SHP77 treated with DMSO at 0.1 percent for 48 hours (cell line): Measurements from ENCODE around the gene TRPC6.

Experiments used
- DNase-seq: peaks from one replicate; lab custom pipeline; 2025; lab: John Stamatoyannopoulos, UW

The TRPC6 gene

DNA sequence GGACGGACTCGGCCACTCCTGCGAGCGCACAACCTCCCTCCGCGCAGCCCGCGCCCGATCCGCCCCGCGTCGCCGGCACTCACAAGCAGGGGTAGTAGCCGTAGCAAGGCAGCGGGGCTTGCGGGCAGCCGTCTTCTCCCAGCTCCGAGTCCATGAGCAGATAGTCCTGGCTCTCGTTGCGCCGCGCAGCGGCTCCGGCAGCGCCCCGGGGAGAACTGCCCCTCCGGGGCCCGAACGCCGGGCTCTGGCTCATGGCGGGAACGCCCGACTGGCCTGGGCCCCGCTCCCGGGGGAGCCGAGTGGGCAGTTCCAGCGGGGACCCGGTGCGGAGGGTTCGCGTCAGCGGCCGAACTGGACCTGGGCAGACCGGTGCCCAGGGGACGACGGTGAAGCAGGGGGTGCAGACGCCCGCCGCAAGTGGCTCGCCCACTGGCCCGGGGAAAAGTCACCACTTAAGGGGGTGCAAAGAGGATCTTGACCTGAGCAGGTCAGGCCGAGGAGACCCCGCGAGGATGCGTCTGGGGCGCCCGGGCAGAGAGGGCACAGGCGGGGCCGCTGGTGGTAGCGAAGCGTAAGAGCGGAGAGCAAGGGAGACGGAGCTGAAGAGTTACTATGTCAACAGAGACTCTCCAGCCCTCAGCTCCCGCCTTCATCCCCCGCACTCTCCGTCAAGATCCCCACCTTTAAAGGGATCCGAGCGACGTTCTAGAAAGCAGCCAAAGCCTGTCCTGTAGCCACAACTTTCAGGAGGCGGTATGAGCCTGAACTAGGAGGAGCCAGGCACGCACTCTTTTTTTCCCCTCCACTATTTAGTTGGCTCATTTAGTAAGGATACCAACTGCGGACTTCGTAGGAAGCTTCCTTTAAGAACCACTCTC, at the start of gene TRPC6:
TSS of gene TRPC6 (minus strand) at position 757 of the 878 bp plus-strand sequence. CDS start at position 253, 504 bp downstream.
- DNase-seq = no peak

DNA sequence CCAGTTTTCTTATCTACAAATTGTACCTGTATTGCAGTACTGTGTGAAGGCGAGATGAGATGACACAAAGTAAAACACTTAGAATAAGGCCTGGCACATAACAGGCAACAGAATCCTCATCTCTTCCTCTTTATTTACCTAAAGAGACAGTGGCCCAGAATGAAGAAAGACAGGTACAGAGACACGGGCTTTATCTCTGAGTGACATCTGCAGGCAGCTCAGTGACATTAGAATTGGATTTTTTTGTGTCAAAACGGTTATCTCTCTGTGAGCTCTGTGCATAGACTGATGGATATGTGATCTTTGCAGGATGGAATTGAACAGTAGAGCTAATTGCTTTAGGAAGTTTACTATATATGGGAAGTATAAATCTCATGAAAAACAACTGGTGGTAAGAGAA, 36.2 kb upstream of the TRPC6 start:
- no peak for DNase-seq

DNA sequence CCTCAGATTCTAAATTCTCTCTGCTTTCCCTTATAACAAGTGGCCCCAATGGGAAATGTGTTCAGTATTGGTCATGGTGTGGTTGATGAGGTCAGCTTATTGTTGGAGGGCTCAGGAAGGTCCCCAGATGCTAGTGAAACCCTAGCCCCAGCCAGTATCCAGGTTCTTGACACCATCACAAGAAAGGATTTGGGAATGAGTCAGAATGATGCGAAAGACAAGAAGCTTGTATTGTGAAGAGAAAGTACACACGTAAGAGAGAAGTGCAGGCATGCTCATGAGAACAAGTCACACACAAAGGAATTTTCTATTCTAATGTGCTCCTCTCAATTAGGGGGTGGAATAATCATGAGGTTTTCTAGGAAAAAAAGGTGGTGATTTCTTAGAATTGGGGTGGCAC, 34.9 kb upstream of the TRPC6 start:
- no peak for DNase-seq

DNA sequence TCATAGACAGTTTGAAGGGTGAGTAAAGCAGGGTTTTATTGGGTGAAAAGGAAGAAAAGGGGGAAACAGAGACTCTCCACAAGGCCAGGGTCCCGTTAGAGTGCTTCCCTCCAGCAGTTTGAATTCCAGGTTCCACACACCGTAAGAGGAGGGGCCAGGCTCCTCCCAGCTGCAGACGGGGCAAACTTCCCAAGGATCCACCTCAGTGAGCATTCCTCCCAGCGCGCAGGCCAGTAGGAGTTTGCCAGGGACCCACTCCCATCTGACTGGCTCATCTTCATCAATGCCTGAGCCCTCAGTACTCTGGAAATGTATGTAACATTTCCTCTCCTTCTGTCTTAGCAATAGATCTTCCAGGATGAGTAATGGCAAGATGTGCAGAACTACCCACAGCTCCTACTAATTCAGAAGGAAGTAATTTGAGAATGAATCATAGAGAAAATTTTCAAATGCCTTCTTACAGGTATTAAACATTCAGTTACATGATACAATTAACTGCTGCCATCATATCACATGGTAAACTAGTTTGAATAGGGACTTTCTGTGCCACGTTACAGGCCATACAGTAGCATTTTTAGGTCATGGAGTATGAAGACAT, 34.0 kb upstream of the TRPC6 start:
- DNase-seq = no peak

DNA sequence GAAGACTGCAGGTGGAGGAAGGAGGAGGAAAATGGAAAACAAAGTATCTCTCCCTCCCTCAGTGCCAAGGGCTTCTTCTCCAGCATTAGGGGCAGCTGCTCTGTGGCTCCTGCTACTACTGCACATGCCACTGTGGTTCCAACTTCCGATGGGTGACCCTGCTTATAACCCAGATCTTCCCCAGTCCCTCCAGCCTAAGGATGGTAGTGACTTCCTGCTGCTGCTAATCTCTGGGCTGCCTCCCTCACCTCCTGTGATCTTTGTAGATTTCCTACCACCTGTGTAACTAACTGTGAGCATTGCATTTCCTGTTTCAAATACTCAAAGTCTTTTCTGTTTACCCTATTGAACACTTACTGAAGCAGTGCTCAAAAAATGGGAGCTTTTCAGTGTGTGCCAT, 28.7 kb upstream of the TRPC6 start:
- DNase-seq = no peak

DNA sequence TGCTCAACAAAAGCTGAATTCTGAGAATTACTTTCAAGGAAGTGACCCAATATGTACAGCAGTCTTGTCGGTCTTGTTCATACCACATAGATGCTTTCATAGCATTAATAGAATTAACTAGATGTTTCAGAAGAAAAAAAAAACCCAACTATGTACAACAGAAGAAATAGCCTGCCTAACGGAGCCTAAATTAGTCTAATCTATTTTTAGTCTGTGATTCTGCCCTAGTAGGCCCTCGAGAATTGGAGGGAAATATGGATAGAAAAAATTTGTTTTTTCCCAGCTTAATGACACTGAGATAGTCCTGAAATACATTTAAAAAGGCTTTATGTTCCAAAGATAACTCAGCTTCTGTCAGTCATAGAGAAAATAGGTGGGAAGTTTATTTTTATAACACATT, 17.1 kb upstream of the TRPC6 start:
- no peak for DNase-seq

DNA sequence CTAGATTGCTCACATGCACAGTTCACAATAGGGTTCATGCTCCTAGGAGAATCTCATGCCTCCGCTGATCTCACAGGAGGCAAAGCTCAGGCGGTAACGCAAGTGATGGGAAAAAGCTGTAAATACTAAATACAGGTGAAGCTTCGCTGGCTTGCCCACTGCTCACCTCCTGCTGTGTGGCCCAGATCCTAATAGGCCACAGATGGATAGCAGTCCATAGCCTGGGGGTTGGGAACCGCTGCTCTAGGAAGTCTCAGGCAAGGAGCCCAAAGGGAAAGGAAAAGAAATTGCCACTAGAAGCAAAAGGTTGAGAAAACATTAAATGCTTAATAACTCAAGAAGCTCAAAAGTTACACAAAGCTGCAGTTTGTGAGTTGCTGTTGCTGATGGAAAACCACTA, 3.2 kb upstream of the TRPC6 start:
- DNase-seq = no peak

DNA sequence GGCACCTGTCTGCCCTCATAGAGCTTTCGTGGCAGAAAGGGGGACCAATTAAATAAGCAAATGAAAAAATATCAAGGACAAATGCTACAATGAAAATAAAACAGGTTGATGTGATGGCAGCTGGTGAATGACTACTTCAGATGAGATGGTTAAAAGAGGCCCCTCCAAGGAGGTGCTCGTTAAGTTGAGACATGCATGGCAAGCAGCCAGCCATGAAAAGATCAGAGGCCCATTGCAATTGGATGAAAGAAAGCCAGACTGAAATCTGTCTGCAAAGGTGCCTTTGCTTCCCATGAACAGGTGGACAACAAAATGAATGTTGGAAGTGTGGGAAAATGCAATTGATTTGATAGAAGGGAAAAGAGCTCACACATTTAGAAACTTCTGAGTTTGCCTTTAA, 848 bp upstream of the TRPC6 start:
- peak; percentile 8 for DNase-seq

DNA sequence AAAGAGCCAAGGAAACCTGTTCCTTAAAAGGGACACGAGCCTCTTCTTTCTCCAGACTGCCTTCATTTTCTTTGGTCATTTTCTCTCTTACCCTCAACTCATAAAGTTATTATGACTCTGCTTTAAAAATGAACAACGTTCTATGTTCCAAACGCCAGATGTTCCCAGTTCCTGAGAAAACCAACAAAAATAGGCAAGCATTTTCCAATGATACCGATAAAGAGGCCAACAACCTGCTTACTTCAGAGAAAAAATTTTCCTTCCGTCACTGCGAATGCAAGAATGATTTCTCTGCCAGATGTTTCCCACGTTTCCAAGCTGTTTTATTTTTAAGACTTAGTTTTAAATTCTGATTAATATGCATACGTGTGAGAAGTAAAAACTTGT, 315 bp upstream of the TRPC6 start:
- no peak for DNase-seq

DNA sequence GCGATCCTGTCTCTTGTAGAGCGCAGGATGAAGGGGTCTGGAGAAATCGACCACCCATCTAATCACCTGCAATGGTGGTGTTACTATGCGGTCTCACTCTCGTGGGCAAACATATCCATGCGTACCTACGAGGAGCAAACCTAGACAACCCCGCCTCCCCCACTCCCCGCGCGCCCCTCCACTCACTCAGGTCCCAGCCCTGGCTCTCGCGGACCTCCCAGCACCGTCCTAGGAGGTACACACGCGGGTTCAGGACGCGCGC, 887 bp downstream of the TRPC6 start:
- no peak for DNase-seq

DNA sequence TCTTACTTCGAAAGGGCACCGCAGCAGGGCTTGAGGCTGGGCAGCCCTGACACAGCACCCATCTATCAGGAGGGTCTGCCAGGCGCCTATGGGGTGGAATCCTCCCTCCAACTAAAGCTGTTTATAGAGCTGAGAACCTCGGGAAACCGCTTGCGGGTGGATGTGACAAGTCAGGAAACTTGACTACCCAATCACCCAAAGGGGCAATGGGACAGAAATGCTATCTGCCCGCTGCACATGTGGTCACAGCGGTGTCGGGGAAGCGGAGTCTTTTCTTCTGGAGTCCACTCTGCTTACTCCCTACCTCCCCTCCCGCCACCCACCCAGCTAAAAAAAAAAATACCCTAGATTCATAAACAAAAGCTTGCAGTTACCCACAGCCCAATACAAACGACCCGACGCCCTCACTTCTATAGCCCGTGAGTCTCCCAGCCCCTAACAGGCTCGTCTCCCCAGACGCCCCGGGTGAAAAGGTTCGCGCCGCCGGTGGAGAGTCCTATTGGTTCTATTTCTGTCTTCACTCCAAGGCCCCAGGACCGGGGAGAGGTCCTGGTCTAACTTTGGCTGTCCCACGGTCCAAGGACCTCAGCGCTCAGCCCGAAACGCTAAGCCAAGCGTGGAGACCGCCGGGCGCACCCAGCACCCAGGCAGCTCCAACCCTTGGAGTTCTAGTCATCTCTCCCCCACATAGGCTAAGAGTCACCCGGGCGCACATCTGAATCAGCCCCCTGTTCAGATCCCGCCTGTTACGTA, 1.4 kb downstream of the TRPC6 start:
- no peak for DNase-seq

DNA sequence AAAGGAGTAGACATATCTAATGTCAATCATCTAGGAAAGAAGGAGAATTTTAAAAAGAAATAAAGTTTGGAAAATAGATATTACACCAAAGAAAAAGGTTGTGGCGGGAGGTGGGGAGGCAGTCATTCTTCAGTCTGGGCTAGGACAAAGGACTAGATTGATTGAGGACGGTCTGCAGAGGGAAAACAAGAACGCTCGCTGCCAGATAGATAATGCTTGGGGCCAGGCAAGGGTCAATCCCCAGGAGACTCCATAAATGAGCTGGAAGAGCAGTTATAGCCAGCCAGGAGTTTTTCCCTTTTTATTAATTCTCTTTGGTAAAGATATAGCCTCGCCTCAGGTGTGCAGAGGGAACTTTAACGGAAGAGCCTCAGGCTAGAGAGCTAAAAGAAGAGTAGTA, 6.3 kb downstream of the TRPC6 start:
- no peak for DNase-seq

DNA sequence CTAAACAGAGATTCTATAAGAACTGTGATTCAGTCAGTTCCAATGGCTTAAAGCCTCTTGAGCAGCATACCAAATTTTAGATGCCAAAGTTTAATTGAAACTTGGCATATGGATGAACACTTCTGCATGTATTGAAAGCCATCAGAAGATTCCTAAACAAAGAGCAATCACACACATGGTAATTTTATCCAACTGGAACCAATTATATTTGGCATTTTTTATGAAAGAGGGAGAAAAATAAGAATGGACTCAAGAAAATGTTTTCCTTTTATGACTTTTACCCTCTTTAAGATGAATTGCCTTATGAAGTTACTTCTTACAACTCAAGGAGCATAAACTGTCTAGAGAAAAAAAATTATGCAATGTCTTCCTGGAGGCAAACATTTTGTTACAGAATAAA, 7.4 kb downstream of the TRPC6 start:
- no peak for DNase-seq

DNA sequence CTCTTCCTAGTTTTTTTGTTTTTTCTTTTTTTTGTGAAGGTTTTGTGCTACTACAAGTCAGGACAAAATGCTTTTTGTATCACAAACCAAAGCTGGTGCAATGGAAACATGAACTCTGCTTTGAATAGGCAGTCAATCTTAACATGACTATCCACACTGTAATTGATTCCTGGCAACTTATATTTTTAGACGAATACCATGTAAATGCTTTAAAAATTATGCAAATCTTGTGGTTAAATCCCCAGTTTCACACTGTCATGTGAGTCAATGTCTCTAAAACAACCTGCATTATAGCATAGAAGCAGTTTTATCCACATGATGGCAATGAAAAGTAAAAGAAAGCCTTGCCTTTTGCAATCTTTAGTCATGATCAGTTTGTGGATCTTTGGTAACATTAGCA, 8.9 kb downstream of the TRPC6 start:
- no peak for DNase-seq

DNA sequence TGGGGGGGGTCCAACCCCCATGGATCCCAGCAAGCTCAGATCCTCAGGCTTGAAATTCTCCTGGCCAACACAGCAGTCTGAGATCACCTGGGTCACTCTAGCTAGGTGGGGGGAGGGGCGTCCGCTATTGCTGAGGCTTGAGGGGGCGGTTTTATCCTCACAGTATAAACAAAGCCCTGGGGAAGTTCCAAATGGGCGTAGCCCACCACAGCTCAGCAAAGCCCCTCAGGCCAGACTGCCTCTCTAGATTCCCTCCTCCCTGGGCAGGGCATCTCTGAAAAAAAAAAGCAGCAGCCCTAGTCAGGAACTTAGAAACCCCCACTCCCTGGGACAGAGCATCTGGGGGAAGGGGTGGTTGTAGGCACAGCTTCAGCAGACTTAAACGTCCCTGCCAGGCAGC, 16.7 kb downstream of the TRPC6 start:
- no peak for DNase-seq

DNA sequence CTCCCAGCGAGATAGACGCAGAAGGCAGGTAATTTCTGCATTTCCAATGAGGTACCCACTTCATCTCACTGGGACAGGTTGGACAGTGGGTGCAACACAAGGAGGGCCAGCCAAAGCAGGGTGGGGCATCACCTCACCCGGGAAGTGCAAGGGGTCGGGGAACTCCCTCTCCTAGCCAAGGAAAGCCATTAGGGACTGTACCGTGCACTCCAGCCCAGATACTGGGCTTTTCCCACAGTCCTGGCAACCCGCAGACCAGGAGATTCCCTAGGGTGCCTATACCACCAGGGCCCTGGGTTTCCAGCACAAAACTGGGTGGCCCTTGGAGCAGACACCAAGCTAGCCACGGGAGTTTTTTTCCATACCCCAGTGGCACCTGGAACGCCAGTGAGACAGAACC, 17.2 kb downstream of the TRPC6 start:
- no peak for DNase-seq

DNA sequence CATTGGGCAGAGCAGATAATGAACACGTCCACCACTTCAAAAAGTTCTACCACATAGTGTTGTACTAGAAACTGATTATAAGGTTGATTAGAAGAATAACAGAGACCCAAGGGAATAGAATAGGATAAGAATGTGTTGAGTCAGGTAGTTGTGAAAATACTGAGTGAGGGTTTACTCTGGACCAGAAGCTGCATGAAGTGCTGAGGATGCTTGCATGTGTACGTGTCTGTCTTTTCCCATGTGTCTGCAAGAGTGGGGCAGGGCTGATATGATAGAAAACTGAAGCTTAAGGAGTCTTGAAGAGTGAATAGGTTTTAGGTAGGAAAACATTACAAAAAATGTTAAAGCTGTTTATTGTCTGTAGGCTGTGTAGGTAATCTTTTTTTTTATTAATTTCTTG, 20.6 kb downstream of the TRPC6 start:
- DNase-seq = no peak

DNA sequence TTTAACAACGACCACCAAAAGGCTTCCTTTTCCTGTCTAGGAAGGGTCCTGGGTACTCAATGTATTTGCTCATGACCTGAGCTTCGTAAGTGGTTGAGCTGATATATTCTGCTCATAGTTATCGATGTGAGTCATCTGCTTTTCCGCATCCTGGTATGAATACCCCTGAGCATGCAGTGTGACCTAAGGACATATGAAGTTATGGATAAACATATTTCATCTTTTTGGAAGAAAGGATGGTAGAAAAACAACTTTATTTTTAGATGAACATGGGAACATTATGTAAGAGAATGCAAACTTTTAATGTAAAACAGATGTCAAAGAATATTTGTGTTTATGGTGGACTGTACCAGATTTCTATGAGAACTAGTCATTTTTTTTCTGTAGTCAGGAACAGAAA, 28.4 kb downstream of the TRPC6 start:
- no peak for DNase-seq

DNA sequence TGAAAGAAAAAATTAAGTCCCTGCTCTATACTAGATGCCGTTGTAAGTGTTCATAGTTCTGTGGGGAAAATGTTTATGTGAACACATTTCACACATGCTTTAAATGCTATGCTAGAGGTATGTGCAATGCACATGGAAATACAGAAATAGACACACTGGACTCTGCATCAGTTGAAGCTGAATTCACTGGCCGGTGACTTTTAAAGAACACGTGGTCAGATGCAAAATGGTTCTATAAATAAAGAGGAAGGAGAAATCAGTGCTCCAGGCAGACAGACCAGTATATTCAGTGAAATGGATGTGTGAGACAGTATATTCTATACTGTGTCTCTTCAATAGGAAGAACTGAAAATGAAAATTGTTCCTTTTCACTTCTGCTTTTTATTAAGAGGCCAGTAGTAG, 29.9 kb downstream of the TRPC6 start:
- no peak for DNase-seq

DNA sequence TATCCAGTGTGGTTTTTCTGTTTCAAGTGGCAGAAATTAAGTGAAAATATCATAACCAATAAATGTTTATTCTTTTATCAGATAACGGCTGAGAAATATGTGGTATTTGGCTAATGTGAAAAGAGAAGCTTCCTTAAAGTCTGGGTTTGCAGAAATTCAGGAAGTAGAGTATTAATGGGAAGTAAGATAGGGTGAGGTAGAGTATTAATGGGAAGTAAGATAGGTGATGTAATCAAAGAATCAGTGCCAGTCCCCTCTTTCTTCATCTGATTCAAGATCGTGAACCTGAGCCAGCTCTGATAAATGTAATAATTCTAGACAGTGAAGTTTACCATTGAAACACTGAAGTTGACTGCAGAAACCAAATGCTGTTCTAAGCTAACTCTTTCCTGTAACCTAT, 30.9 kb downstream of the TRPC6 start:
- DNase-seq = no peak

DNA sequence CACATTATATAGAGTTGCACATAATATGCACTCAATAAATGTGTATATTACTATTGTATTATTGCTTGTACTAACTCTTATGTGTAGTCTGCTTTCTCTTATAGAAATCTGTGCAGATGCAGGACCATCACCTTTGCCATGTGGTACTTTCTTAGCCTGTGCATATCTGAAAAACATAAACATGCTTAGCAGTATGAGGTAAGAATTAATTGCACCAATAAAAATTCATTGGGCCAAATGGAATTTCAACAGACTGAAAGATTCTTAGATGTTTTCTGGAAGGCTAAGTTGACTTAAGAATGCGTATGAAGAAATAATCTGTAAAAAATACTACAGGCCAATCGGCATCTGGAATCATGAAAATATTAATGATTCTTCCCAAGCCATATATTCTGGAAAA, 55.3 kb downstream of the TRPC6 start:
- no peak for DNase-seq

DNA sequence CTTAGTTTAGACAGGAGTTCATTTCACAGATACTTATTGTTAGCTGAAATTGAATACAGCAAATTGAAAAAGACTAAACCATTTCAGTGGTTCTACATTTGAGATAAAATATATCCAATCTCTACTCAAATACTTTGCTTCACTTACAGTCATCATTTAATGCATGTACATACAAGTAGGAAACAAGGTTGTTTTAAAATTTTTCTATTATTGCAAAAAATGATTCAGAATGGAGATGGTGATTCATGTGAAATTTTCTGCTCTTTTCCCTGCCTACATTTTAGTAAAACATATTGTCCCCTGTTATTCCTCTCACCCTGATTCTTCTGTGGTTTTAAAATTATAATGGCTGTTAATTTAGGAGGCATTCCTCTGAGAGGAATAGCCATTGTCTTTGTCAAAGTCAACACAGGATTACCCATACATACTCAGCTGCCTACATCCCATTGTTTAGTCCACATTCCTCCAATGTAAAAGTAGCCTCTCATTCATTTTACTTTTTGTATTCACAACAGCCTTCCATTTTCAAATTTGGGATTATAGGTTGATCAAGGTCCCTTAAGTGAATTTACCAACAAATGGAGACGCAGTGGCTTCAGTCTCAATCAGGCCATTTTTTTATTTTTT, 60.1 kb downstream of the TRPC6 start:
- no peak for DNase-seq

DNA sequence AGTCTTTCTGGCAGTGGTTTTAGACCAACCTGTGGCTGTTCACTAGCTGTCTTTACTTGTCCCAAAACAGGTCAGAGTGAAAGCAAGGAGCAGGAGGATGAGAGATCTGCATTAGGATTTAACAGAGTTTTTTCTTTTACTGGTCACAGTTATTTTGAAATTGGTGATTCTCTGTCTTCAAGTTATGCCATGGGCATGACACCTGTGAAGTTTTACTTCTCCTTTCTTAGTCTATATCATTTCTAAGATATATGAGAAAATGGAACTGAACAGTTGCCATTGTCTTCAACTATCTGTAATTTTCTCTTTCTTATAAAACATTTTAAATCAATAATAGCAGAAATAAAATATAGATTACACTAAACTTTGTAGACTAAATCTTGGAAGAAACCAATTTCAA, 60.6 kb downstream of the TRPC6 start:
- DNase-seq = no peak
